HepG2 (cell line): ENCODE results near the gene TBC1D16. TPM values are rescaled to one million over a fixed set of nuclear protein-coding genes. Genes with fewer than 3 reads are reported as not detected.
A peak's percentile ranks its signal among the peaks of the same experiment; 100 is the strongest.

ENCODE experiments used
- ATAC-seq: fragments of 200-7000 bp; cut with Tn5 transposase; 3 replicates; pipeline ENCODE4 v1.9.1; 2020; ENCODE audit warnings: mild to moderate bottlenecking, moderate library complexity
- BruUV-seq: library from RNA; stranded (reverse); fragments of 400-500 nt; replicated peaks from 2 replicates; lab custom pipeline; 2021; lab: Mats Ljungman, UMichigan
- CTCF ChIA-PET: fragments of 300-600 bp; formaldehyde crosslinking; extraction: SDS; loops from one replicate; lab custom pipeline; 2021; ENCODE audit warnings: low total read pairs, inconsistent platforms, low intra/inter-chr PET ratio; lab: Yijun Ruan, JAX
- POLR2A ChIA-PET: fragments of 350-600 bp; sonication (Branson Sonifier 250); formaldehyde crosslinking; loops from one replicate; lab custom pipeline; 2020; ENCODE audit warnings: antibody characterized with exemption, inconsistent platforms; lab: Yijun Ruan, JAX
- DNase-seq: peaks from one replicate; pipeline ENCODE4 v3.0.0-alpha.2; 2015; ENCODE audit warnings: low spot score
- FAIRE-seq: peaks from 3 replicates; lab custom pipeline; 2011; peaks lifted over from hg19 to GRCh38; lab: Jason Lieb, UNC
- H2AFZ ChIP-seq: one replicate; pipeline ENCODE4 v1.6.1; 2011; ENCODE audit warnings: low read length, inconsistent platforms
- H3K27ac ChIP-seq: fragments of 300-600 bp; 3 replicates; pipeline ENCODE4 v1.8.0; 2011; ENCODE audit warnings: mixed run types, mild to moderate bottlenecking, mixed read lengths, low read length, inconsistent platforms; ENCODE audit not compliant: insufficient read depth; ENCODE audit errors: extremely low read length
- H3K27me3 ChIP-seq, 2 experiments: fragments of 200-600 bp in 1 of 2; 2 replicates in 1 of 2; 3 replicates in 1 of 2; pipeline versions ENCODE4 v1.6.0 to v1.8.0; 2011; ENCODE audit warnings: low read length in 2 of 2, mild to moderate bottlenecking in 2 of 2, moderate library complexity in 2 of 2, inconsistent platforms in 1 of 2; ENCODE audit not compliant: insufficient read depth in 2 of 2, control insufficient read depth in 1 of 2
- H3K36me3 ChIP-seq, 2 experiments: fragments of 200-600 bp in 1 of 2; replicated peaks in 1 of 2; 2 replicates in 1 of 2; 3 replicates in 1 of 2; pipeline versions ENCODE4 v1.5.1 to v1.8.0; 2011; ENCODE audit warnings: low read length in 2 of 2, inconsistent platforms in 1 of 2; ENCODE audit not compliant: insufficient read depth in 2 of 2, control insufficient read depth in 1 of 2
- H3K4me1 ChIP-seq: 2 replicates; pipeline ENCODE4 v1.5.1; 2012; ENCODE audit warnings: low read length, inconsistent platforms; ENCODE audit not compliant: insufficient read depth
- H3K4me2 ChIP-seq: 2 replicates; pipeline ENCODE4 v1.6.0; 2011; ENCODE audit warnings: low read depth, low read length, inconsistent platforms
- H3K4me3 ChIP-seq, 3 experiments: fragments of 200-600 bp in 1 of 3; sonication (generic), shearing (Covaris generic) in 1 of 3; replicated peaks in 1 of 3; 2 replicates each; pipeline ENCODE4 v1.5.1; 2011 to 2016; ENCODE audit warnings: low read length in 3 of 3, inconsistent platforms in 2 of 3, low read depth in 2 of 3, mild to moderate bottlenecking in 2 of 3, control low read depth in 1 of 3, mixed read lengths in 1 of 3; ENCODE audit not compliant: insufficient read depth in 1 of 3
- H3K79me2 ChIP-seq: one replicate; pipeline ENCODE4 v1.6.1; 2011; ENCODE audit warnings: low read length, inconsistent platforms; ENCODE audit not compliant: insufficient read depth
- H3K9ac ChIP-seq: 2 replicates; pipeline ENCODE4 v1.6.0; 2011; ENCODE audit warnings: mild to moderate bottlenecking, low read depth, low read length, inconsistent platforms; ENCODE audit not compliant: insufficient read depth
- H3K9me3 ChIP-seq: 2 replicates; pipeline ENCODE4 v1.5.1; 2012; ENCODE audit warnings: mild to moderate bottlenecking, low read length
- H4K20me1 ChIP-seq: 2 replicates; pipeline ENCODE4 v1.6.0; 2011; ENCODE audit warnings: inconsistent platforms, mild to moderate bottlenecking, low read length, moderate library complexity; ENCODE audit not compliant: insufficient read depth
- GLMP ChIP-seq: sonication (generic); formaldehyde crosslinking; IDR thresholded peaks from 2 replicates; pipeline ENCODE4 v1.9.0; 2021; ENCODE audit warnings: missing genetic modification reagents, mild to moderate bottlenecking, borderline replicate concordance
- TEF ChIP-seq: sonication (generic); formaldehyde crosslinking; IDR thresholded peaks from 2 replicates; pipeline ENCODE4 v1.5.0; 2020; ENCODE audit warnings: missing genetic modification reagents
- ZNF407 ChIP-seq: sonication (generic); formaldehyde crosslinking; IDR thresholded peaks from one replicate; pipeline ENCODE4 v1.5.1; 2020; ENCODE audit warnings: mild to moderate bottlenecking, missing genetic modification reagents; ENCODE audit errors: not compliant biosample characterization
- ZNF558 ChIP-seq: sonication (generic); formaldehyde crosslinking; IDR thresholded peaks from 2 replicates; pipeline ENCODE4 v1.9.0; 2022; ENCODE audit warnings: mild to moderate bottlenecking, missing genetic modification reagents, borderline replicate concordance
- WGBS: methylation state at CpG from one replicate; pipeline ENCODE4 v1.1.6; 2017; ENCODE audit warnings: low lambda C conversion rate; 5-methylcytosine and 5-hydroxymethylcytosine counted together
- in situ Hi-C: cut with HindIII; loops from 2 replicates; pipeline ENCODE4 v1.10.0; 2017; ENCODE audit warnings: low pct_unique_long_range_greater_than_20kb; ENCODE audit not compliant: extremely low pct_ligation_motif_present
- intact Hi-C: fragments of 100-400 bp; cut with micrococcal nuclease; formaldehyde crosslinking; loops from one replicate; pipeline ENCODE4 v1.10.0; 2022; ENCODE audit not compliant: unreplicated experiment
- polyA plus RNA-seq, 8 experiments: library from polyadenylated mRNA; depleted of rRNA in 3 of 8; stranded (reverse) in 7 of 8; unstranded in 1 of 8; fragments of >200 nt; fragmentation: Illumina TruSeq in 4 of 8; extraction: Trizol in 4 of 8; gene quantifications; 2 replicates each; pipeline versions ENCODE4 v1.2.1 to v1.2.3, GENCODE V29; 2011 to 2016; ENCODE audit warnings: low read depth in 4 of 8, missing spikeins in 1 of 8, mixed read lengths in 1 of 8; ENCODE audit not compliant: insufficient read depth in 1 of 8
- total RNA-seq, 5 experiments: library from RNA; depleted of rRNA; stranded (reverse); fragments of >200 nt; fragmentation: Illumina TruSeq; extraction: Trizol; gene quantifications; 2 replicates each; pipeline ENCODE4 v1.2.3, GENCODE V29; 2016; ENCODE audit warnings: low read depth in 1 of 5

Gene TBC1D16
- total and polyA plus RNA-seq, 2 of the 13 experiments (the other 11 are each of a cell fraction or from before 2014, with no cell fraction given): 14.9 to 24.9 TPM

- 0 out of 2 replicates have a peak, but pooled peaks have one; percentile 54 for TF ChIP-seq ZNF558
- TF ChIP-seq, all 625 proteins: peak for 20
Observed at GRCh38 chr17:79935197-79935885, 100.3 kb downstream of the TBC1D16 start (continued).

- Histone ChIP-seq H3K36me3 (peaks cover 0 to 3% of the 10 kb centered on the region in 2 experiments; a peak in 3 of 5 replicates), H3K27ac (no peak overlapping the region), H3K9me3 (no peaks in the 10 kb centered on the region), H3K9ac (no peak overlapping the region), H3K4me1 (peaks cover 82% of the 10 kb centered on the region), H3K27me3 (no peaks in the 10 kb centered on the region), H4K20me1 (no peaks in the 10 kb centered on the region), H3K79me2 (no peaks in the 10 kb centered on the region), H2AFZ (no peak overlapping the region), H3K4me3 (no peak overlapping the region), H3K4me2 (no peak overlapping the region)
- in situ Hi-C loops: no loop called here
- TF ChIP-seq TEF (CRISPR knock-in tag) (no peak), ZNF407 (CRISPR knock-in tag) (no peak), GLMP (CRISPR knock-in tag) (no peak)
- ATAC-seq: no peak
- POLR2A ChIA-PET: interaction anchor here (1.0 to 2.3 kb wide), 5 partner anchors 8 to 98 kb away, joined by 3 to 9 read pairs (median 7); no protein-coding TSS in a partner anchor
- 85% methylated on average over 9 of the region's 9 CpGs for WGBS
- DNase-seq: no peak
- BruUV-seq: no TSS peak
- CTCF ChIA-PET: no interaction called here
- no peak for FAIRE-seq
- intact Hi-C loops: no loop called here
Observed at GRCh38 chr17:79934653-79934970, 101.1 kb downstream of the TBC1D16 start.
